ENCODE results near the gene TPT1.

The TPT1 gene

DNA sequence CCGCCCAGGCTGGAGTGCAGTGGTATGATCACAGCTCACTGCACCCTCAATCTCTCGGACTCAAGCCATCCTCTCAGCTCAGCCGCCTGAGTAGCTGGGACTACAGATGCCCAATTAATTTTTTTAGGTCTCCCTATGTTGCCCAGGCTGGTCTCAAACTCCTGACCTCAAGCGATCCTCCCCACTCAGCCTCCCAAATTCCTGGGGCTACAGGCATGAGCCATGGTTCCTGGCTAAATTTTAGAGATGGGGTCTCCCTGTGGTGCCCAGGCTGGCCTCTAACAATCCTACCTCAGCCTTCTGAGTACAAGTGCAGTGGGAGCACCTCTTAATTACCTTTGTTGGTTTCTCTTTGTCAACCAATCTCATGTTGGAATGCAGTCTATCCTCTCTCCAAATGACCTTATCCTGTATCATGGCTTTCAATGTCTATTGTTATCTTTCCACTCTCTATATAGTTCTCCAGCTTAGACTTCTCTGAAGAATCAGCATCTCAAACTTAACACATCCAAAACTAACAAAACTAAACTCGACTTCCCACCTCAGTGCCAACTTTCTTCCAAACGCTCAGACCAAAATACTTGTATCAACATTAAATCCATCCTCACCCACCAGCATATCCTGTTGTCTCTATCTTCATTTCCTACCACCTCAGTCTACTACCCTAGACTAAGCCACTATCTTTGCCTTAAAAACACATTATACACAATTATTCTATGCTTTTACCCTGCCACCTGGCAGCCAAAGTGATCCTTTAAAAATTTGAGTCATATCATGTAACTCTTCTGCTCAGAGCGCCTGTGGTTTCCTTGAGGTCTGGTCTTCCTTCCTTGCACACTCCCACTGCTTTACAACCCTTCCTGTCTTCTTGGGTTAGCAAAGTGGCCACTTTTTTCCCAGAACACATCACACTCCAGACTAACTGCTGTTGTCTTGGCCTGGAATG lies 6.7 kb downstream of the TPT1 start:
- no peak for DNase-seq (ENCODE audit: low spot score)

DNA sequence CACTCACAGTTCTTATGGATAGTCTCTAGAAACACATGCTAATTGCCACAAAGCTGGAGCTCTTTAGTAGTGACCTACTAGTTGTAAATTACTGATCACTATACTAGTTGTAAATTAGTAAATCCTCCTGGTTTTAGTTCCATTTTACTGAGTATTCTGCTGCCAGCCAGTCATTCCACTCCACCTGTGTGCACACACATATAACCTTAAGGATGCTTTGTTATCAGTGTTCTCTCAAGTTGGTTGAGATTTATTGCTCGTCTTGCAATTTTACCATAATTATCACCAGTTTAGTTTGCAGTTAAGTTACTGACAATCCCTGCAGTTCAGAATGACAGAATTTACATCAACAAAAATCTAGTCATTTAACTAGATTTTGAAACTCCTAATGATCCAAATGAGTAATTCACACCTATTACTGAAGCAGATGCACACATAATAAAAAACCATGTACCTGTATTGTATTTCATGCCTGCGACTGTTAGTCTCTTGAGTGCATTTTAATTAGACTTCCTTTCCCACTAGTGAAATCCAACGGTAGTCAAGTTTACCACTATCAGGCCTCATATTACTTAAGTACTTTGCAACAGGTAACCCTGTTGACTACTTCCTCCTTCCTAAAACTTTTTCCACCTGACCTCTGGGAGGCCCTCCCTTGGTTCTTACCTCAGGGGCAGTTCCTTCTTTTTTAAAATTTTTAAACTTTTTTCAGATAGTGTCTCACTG lies 7.6 kb downstream of the TPT1 start:
- DNase-seq (ENCODE audit: low spot score): no peak

DNA sequence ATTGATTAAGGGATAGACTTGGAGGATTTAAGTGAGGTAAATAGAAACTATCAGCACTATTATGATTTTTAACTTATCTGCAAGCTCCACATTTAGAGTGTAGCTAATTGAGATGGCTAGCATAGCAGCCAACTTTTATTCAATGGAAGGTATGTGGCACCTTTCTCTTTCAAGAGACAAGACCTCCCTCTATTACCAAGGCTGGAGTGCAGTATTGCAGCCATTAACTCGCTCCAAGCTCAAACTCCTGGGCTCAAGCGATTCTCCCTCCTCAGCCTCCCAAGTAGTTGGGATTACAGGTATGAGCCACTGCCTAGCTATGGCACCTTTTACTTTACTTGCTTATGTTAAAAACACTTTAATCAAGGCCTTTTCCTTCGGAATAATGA lies 8.2 kb downstream of the TPT1 start:
- no peak for DNase-seq (ENCODE audit: low spot score)

DNA sequence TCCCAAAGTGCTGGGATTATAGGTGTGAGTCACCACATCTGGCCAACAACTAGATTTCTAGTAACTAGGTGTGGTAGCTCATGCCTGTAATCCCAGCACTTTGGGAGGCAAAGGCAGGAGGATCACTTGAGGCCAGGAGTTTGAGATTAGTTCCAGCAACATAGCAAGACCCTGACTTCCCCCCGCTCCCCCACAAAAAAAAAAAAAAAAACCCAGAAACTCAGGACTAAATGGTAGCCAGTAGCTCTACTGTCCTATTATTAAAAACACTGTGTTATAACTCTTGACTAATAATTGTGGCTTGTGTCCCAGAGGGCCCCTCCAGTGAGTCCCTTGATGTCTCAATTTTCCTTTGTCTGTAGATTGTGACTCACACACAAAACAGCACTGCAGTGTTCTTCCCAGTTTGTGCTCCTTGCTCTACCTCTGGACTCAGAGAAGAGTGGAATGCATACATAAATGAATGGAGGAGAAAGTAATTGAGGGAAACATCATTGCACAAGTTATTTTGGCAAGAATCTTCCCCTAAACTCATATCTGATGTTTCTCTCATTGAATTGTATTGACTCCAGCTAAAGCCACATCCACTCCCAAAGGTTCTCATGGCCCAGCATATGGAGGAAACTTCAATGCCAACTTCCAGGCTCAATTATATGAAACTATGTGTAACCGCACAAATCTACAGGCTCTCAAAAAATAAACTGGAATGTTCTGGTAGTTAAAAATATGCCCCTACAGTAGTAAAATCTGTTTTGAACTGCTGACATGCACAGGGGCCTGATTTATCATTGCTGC lies 8.8 kb downstream of the TPT1 start:
- DNase-seq (ENCODE audit: low spot score): peak; percentile 77

DNA sequence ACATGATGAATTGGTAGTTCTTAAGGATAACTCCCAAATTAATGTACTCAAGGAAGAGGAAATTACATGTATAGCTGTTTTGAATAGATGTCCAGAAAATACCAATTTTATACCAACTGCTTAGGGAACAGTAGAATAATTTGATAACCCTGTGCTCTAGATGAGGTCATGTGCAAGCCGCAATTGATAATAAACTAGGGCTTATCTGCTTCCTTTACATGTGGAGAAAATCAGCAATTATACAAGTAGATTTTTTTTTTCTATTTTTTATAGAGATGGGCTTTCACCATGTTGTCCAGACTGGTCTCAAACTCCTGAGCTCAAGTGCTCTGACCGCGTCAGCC lies 9.3 kb downstream of the TPT1 start:
- no peak for DNase-seq (ENCODE audit: low spot score)

DNA sequence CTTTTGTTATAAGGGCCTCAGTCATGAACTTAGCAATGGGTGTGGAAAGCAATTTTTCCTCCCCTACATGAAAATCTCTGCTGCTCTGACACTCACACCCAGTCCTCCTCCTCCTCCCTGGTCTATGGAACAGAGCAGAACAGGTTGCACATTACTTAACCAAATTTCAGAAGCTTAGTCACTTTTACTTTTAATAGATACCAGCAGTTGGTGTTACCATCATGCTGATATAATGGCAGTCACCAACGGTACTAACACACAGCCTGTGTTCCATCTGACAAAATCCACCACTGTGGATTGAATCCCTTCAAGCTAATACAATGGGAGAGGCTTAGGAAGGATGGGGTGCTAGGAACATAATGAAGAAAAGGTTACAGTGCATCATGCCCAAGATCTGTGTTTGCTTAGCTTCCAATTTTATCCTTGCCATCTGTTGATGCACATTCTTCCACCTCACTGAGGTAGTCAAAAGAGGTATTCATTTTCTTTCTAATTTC lies 9.8 kb downstream of the TPT1 start:
- DNase-seq (ENCODE audit: low spot score): no peak

DNA sequence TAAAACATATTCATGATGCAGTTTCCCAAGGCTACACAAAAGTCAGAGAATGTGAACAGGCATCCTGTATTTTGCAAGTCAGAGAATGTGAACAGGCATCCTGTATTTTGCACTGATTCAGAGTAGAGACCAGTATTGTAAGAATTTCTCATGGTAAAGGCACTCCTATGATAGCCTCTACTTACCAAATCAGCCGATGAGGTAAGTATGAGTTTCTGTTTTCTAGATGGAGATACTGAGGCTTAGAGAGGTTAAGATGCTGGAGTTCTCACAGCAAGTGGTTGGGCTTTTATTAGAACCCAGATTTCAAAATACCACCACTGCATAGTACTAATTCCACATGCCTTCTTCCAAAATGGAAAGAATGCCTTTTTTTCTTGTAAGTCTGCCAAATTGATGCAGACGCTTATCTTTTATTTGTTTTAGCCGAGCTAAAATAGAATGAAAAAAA lies 12.3 kb downstream of the TPT1 start:
- no peak for DNase-seq (ENCODE audit: low spot score)

DNA sequence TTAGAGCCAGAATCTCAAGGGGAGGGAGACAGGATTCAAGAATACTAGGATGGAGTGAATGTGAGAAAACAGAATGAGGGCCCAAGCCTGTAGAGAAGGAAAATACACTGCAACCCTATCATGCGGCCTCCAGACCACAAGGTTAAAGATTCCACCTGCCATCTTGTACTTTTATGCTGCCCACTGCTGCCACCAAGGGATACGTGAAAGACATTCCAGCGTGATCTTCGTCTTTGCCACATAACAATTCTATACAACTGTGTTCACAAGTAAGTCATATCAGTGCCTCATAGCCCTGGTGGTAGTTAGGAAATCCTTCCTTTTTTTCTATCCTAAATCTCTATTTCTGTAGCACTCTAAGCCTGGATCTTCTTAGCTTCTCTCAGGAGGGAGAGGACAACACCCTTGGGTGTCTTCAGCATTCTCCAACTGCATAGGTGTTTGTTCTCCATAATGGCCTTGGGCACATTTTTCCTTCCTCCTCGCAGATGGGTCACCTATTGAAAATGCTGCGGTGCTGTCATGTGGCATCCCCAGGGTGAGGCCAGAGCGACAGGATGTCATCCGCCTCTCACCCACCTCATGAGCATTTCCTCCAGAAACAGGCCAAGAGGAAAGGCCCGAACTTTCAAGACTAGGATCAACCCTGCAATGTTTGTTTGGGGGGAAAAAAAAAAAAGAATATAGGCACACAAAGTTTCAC lies 13.6 kb downstream of the TPT1 start:
- DNase-seq (ENCODE audit: low spot score): no peak

DNA sequence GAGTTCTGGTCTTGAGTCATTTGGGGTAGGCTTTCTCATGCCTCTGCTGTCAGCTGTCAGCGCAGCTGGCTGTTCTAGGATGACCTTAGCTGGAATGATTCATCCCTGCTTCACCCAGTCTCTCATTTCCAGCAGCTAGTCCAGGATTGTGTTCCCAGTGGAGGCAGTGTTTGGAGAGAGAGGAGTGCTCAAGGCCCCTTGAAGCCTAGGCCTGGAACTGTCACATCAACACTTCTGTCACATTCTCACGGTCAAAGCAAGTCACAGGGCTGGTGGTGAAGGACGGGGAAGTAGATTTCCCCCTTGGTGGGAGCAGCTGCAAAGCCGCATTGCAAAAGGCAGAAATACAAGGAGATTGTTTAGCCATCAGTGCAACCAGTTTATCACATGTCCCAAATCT lies 15.2 kb downstream of the TPT1 start:
- no peak for DNase-seq (ENCODE audit: low spot score)

DNA sequence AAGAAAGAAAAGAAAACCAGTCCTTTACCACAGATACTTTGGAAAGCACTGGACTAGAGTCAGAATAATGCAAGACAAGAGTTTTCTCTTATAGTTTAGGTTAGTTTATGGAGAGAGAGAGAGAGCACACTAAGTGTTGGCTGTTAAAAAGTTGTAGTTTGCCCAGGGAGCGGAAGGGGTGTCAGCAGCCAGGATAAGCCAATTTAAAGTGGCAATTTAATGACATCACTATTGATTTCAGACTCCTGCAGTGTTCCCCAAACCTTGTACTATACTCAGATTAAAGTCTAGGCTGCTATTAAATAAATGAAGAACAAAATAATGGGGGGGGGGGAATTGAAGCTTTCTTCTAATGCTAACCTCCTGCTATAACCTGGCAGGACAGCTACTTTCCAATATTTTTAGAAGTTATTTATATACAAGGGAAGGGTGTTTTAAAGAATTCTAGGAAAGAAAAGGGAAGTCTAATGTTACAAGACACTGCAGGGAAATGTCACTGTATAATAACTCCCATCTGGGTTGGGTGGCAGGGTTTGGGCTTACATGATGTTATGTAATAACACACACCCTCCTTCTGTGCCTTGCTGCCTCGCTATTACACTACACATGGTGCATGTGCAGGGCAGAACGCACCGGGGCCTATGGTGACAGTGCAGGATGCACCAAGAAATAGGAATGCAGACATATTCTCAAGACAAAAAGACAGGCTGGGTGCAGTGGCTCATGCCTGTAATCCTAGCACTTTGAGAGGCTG lies 19.9 kb downstream of the TPT1 start:
- DNase-seq (ENCODE audit: low spot score): no peak

DNA sequence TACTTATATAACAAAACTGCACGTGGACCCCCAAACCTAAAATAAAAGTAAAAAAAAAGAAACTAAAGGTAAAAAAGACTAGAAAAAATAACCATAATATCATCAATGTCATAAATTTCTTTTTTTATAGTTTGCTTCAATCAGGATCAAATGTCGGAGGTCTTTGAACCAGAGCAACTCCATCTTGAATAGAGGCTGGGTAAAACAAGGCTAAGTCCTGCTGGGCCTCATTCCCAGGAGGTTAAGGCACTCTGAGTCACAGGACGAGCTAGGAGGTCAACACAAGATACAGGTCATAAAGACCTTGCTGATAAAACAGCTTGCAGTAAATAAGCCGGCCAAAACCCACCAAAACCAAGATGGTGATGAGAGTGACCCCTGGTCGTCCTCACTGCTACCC lies 24.0 kb downstream of the TPT1 start:
- no peak for DNase-seq (ENCODE audit: low spot score)

DNA sequence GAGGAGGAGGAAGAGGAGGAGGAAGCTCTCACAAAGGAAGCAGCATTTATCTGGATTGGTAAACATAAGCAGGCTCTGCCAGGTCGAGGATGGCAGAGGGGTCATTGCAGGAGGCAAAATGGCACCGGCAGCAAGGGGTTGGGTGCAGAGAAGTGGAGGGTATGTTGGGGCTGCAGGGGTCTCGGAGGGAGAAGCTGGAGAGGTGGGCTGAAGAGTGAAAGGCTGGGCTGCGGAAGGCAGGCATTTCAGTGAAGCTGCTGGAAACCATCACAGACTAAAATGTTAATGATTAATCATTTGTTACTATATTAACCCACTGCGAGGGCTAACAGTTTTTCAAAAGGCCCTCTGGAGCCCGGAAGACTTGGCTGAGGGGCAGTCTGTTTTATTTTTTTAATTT lies 24.6 kb downstream of the TPT1 start:
- DNase-seq (ENCODE audit: low spot score): no peak

DNA sequence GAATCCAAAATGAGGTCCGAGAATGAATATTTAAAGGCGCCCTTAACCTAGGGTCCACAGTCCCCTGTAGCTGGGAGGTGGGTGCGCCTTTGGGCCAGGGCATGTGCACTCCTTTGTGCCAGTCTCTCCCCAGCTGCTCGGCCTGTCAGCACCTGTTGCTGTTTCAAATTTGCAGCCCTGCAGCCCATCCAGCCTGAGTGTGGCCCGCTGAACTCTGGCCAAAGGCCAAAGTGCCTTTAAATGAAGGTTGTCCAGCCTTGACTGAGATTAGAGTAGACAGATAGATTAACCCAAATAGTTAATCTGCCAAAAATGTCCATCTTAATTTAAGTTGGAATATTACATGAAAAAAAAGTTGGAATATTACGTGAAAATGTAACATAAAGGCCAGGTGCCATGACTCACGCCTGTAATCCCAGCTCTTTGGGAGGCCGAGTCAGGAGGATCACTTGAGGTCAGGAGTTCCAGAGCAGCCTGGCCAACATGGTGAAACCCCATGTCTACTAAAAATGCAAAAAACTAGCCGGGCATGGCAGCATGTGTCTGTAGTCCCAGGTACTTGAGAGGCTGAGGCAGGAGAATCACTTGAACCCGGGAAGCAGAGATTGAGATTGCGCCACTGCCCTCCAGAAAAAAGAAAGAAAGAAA lies 25.3 kb downstream of the TPT1 start:
- no peak for DNase-seq (ENCODE audit: low spot score)

DNA sequence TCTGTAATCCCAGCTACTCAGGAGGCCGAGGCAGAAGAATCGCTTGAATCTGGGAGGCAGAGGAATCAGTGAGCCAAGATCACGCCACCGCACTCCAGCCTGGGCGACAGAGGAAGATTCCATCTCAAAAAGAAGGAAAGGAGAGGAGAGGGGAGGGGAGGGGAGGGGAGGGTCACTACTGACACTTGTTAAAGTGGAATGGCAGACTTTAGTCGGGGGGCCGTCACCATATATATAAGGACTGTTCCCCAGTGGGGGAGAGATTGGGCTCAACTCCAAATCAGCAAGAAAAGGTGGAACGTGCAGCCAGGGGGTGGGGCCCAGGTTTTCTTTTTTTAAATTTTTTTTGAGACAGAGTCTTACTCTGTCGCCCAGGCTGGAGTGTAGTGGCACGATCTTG lies 26.2 kb downstream of the TPT1 start:
- DNase-seq (ENCODE audit: low spot score): no peak

DNA sequence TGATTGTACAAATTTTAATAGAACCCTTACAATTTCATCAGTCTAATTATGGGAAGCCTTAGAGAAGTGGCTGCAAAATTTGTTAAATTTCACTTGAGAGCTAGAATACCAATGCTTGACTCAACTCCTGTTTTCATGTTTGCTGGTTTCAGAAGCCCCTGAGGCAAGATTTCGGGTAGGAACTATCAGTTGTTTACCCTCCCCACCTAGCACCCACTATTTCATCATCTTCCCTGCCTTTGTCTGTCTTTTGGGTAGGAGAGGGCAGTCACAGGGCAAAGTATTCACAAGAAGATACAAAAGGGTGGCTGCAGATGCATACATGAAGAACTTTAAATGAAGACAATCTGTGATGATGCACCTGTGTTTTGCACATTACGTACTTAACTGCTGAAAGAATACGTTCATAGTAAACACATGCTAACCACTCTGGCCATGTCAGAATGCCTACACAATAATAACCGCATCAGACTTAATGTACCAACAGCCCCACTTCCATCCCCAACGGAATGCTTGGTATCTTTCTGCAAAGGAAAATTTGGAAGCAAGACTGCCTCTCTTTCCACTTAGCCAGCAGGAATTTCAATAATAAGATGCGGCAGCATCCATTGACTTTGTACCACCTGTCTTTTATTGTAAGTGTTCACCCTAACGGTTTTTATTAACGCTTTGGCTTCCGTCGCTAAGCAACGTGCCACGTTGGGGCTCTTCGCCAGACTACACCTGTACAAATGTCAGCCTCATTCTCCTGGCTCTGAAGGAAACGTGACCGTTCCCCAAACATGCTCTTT lies 30.4 kb downstream of the TPT1 start:
- DNase-seq (ENCODE audit: low spot score): no peak

DNA sequence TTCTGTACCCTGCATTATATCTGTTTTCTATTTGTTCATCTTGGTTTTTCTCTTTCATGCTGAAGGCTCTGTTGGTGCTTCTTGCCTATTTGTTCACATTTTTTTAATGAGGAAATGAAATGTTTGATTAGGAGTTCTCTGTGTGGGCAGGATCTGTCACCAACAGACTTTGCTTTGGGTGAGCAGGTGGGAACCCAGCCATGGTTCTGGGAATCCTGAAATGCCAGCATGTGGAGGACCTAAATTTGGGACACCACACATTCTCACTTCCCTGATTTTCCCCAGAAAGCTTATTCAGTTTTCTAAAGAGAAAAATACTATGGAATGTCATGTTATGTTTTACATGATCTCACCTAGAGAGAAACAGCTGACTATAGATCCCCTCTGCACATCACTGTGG lies 34.0 kb downstream of the TPT1 start:
- DNase-seq (ENCODE audit: low spot score): no peak

DNA sequence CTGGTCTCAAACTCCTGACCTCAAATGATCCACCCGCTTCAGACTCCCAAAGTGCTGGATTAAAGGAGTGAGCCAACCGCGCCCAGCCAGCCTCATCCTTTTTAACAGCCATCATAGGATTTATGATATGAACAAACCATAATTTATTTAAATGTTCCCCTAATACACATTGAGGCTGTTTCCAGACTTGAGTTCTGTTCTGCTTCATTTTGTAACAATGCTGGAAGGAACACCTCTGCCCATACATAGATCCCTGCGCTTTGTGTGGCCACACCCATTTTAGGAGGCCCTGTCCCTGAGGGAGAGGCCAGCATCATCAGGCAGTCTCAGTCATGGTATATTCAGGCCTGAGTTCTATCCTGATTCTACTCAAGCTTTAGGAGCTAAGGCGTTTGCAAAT lies 35.9 kb downstream of the TPT1 start:
- DNase-seq (ENCODE audit: low spot score): no peak

DNA sequence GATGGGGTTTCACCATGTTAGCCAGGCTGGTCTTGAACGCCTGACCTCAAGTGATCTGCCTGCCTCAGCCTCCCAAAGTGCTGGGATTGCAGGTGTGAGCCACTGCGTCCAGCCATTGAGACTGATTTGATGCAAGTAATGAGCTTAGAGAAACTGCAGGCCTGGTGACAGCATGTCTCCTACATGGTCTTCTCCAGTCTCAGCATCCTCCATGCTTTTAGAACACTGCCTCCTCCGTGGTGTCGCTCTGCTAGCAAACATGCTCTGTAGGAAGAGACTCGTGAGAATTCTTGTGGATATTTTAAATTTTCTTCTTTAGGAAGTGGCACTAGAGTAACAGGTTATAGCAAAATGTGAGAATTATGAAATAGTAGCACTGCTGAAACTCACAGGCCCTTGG lies 37.1 kb downstream of the TPT1 start:
- DNase-seq (ENCODE audit: low spot score): no peak

DNA sequence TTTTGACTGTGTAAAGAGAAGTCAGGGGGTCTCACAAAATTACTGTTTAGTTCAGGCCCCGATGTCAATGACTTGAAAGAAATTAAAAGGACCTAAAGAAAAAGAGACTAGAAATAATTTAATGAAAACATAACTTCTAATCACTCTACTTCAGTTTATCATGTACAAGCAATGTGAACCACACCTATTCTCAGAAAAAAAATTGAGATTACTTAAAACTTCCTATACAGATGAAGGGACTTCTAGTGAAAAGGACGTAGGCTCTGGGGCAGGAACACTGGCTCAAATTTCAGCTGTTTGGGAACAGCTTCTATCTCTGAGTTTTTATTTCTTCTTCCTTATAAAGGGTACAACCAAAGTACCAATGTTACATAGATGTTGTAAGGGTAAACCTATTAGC lies 38.0 kb downstream of the TPT1 start:
- no peak for DNase-seq (ENCODE audit: low spot score)

DNA sequence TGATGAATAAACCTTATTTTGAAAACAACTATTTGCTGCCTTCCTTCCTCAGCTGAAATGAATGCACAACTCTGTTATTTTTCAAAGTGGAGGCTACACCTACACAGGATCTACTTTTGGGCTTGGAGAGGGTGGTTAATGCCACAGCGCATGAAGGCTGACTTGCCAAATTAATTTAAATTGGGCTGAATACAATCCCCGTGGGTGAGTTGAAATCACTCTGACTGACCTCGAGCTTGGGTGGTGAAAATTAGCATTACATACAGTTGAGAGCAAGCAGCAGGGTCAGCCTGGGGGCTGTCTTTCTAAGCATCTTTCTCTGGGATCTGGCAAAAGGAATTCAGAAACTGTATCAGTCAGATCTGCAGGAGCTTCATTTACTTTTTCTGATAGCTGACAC lies 38.5 kb downstream of the TPT1 start:
- no peak for DNase-seq (ENCODE audit: low spot score)

All from kidney capillary endothelial cell (primary cell).